HepG2 (cell line): ENCODE results near the gene ENDOD1. TPM values are rescaled to one million over a fixed set of nuclear protein-coding genes. Genes with fewer than 3 reads are reported as not detected.
A peak's percentile ranks its signal among the peaks of the same experiment; 100 is the strongest.

Source experiments
- CENPBD1 ChIP-seq: sonication (generic); formaldehyde crosslinking; IDR thresholded peaks from 2 replicates; pipeline ENCODE4 v1.8.0; 2022; ENCODE audit warnings: missing genetic modification reagents, low read depth, mild to moderate bottlenecking, borderline replicate concordance
- ELF1 ChIP-seq: sonication (generic); formaldehyde crosslinking; IDR thresholded peaks from 2 replicates; pipeline ENCODE4 v1.4.0; 2020; ENCODE audit warnings: missing genetic modification reagents
- FOXP4 ChIP-seq: sonication (generic); formaldehyde crosslinking; IDR thresholded peaks from 2 replicates; pipeline ENCODE4 v1.4.0; 2020; ENCODE audit warnings: missing genetic modification reagents
- HINFP ChIP-seq: sonication (generic); formaldehyde crosslinking; IDR thresholded peaks from 2 replicates; pipeline ENCODE4 v1.4.0; 2020; ENCODE audit warnings: low read depth, mild to moderate bottlenecking, missing genetic modification reagents
- IRF9 ChIP-seq: sonication (generic); formaldehyde crosslinking; IDR thresholded peaks from 2 replicates; pipeline ENCODE4 v1.8.0; 2022; ENCODE audit warnings: missing genetic modification reagents, mild to moderate bottlenecking, borderline replicate concordance
- MTF1 ChIP-seq: sonication (generic); formaldehyde crosslinking; IDR thresholded peaks from 2 replicates; pipeline ENCODE4 v1.5.0; 2020; ENCODE audit warnings: missing genetic modification reagents
- NRL ChIP-seq: sonication (generic); formaldehyde crosslinking; IDR thresholded peaks from 2 replicates; pipeline ENCODE4 v1.5.0; 2020; ENCODE audit warnings: missing genetic modification reagents, mild to moderate bottlenecking, moderate library complexity, borderline replicate concordance
- PRPF4 ChIP-seq: fragments of 200-400 bp; formaldehyde crosslinking; IDR thresholded peaks from 2 replicates; pipeline ENCODE4 v1.6.1; 2016; ENCODE audit warnings: low read length, low read depth; ENCODE audit not compliant: poor library complexity, severe bottlenecking
- SMAD1 ChIP-seq: sonication (generic); formaldehyde crosslinking; IDR thresholded peaks from 2 replicates; pipeline ENCODE4 v1.4.0; 2020; ENCODE audit warnings: missing genetic modification reagents, low read depth, mild to moderate bottlenecking, borderline replicate concordance
- SNAPC5 ChIP-seq: sonication (generic); formaldehyde crosslinking; IDR thresholded peaks from 2 replicates; pipeline ENCODE4 v1.8.1; 2023; ENCODE audit warnings: mild to moderate bottlenecking, missing genetic modification reagents, borderline replicate concordance
- SP2 ChIP-seq: sonication (generic); formaldehyde crosslinking; IDR thresholded peaks from 2 replicates; pipeline ENCODE4 v1.5.1; 2020; ENCODE audit warnings: mild to moderate bottlenecking, missing genetic modification reagents
- ZBTB7B ChIP-seq: sonication (generic); formaldehyde crosslinking; IDR thresholded peaks from 2 replicates; pipeline ENCODE4 v1.4.0; 2020; ENCODE audit warnings: missing genetic modification reagents
- ZNF136 ChIP-seq: sonication (generic); formaldehyde crosslinking; IDR thresholded peaks from 2 replicates; pipeline ENCODE4 v1.8.1; 2022; ENCODE audit warnings: low read depth, mild to moderate bottlenecking, moderate library complexity, missing genetic modification reagents
- ZNF232 ChIP-seq: sonication (generic); formaldehyde crosslinking; IDR thresholded peaks from 2 replicates; pipeline ENCODE4 v1.4.0; 2020; ENCODE audit warnings: missing genetic modification reagents, borderline replicate concordance
- ZNF274 ChIP-seq: sonication (generic); formaldehyde crosslinking; IDR thresholded peaks from 2 replicates; pipeline ENCODE4 v1.5.1; 2020; ENCODE audit warnings: mild to moderate bottlenecking, missing genetic modification reagents
- ZNF333 ChIP-seq: sonication (generic); formaldehyde crosslinking; IDR thresholded peaks from 2 replicates; pipeline ENCODE4 v1.4.0; 2020; ENCODE audit warnings: mild to moderate bottlenecking, missing genetic modification reagents, borderline replicate concordance
- ZNF44 ChIP-seq: sonication (generic); formaldehyde crosslinking; IDR thresholded peaks from 2 replicates; pipeline ENCODE4 v1.5.1; 2020; ENCODE audit warnings: mild to moderate bottlenecking, missing genetic modification reagents
- ZNF501 ChIP-seq: sonication (generic); formaldehyde crosslinking; IDR thresholded peaks from 2 replicates; pipeline ENCODE4 v1.5.1; 2020; ENCODE audit warnings: mild to moderate bottlenecking, moderate library complexity, missing genetic modification reagents
- ZNF746 ChIP-seq: sonication (generic); formaldehyde crosslinking; IDR thresholded peaks from 2 replicates; pipeline ENCODE4 v1.8.0; 2022; ENCODE audit warnings: mild to moderate bottlenecking, missing genetic modification reagents
- ZNF782 ChIP-seq: sonication (generic); formaldehyde crosslinking; IDR thresholded peaks from 2 replicates; pipeline ENCODE4 v1.4.0; 2020; ENCODE audit warnings: missing genetic modification reagents, mild to moderate bottlenecking, borderline replicate concordance
- ZNF879 ChIP-seq: sonication (generic); formaldehyde crosslinking; IDR thresholded peaks from 2 replicates; pipeline ENCODE4 v1.8.1; 2023; ENCODE audit warnings: missing genetic modification reagents
- polyA plus RNA-seq, 8 experiments: library from polyadenylated mRNA; depleted of rRNA in 3 of 8; stranded (reverse) in 7 of 8; unstranded in 1 of 8; fragments of >200 nt; fragmentation: Illumina TruSeq in 4 of 8; extraction: Trizol in 4 of 8; gene quantifications; 2 replicates each; pipeline versions ENCODE4 v1.2.1 to v1.2.3, GENCODE V29; 2011 to 2016; ENCODE audit warnings: low read depth in 4 of 8, missing spikeins in 1 of 8, mixed read lengths in 1 of 8; ENCODE audit not compliant: insufficient read depth in 1 of 8
- total RNA-seq, 5 experiments: library from RNA; depleted of rRNA; stranded (reverse); fragments of >200 nt; fragmentation: Illumina TruSeq; extraction: Trizol; gene quantifications; 2 replicates each; pipeline ENCODE4 v1.2.3, GENCODE V29; 2016; ENCODE audit warnings: low read depth in 1 of 5

Gene ENDOD1
- total and polyA plus RNA-seq, 2 of the 13 experiments (the other 11 are each of a cell fraction or from before 2014, with no cell fraction given) = 2.0 to 6.8 TPM

GRCh38 chr11:95067039-95067840 lies 22.4 kb upstream of the ENDOD1 start (continued):
- no peak for TF ChIP-seq SP2
- TF ChIP-seq CENPBD1 (CRISPR knock-in tag) = no peak
- TF ChIP-seq FOXP4 = no peak; the same call in 1 of the 2 replicates
- peak; percentile 57; the same call in 1 of the 2 replicates for TF ChIP-seq SMAD1 (CRISPR knock-in tag)
- no peak for TF ChIP-seq ZNF879 (CRISPR knock-in tag)
- 0 out of 2 replicates have a peak, but pooled peaks have one; percentile 24 for TF ChIP-seq ZNF333 (CRISPR knock-in tag)
- peak; percentile 41 for TF ChIP-seq ZNF274 (CRISPR knock-in tag)
- TF ChIP-seq HINFP (CRISPR knock-in tag) = 0 out of 2 replicates have a peak, but pooled peaks have one; percentile 52
- TF ChIP-seq ZBTB7B (CRISPR knock-in tag) = no peak
- TF ChIP-seq SNAPC5 (CRISPR knock-in tag) = no peak; the same call in 1 of the 2 replicates
- no peak; the same call in 1 of the 2 replicates for TF ChIP-seq IRF9 (CRISPR knock-in tag)
- TF ChIP-seq ELF1 (CRISPR knock-in tag) = peak; percentile 79
- TF ChIP-seq PRPF4 = no peak
- TF ChIP-seq NRL (CRISPR knock-in tag) = peak; percentile 18; the same call in 1 of the 2 replicates
- no peak for TF ChIP-seq ZNF746 (CRISPR knock-in tag)
- peak; percentile 69; the same call in 1 of the 2 replicates for TF ChIP-seq ZNF782 (CRISPR knock-in tag)
- TF ChIP-seq ZNF44 (CRISPR knock-in tag) = no peak
- TF ChIP-seq ZNF136 (CRISPR knock-in tag) = no peak
- TF ChIP-seq ZNF232 = peak; percentile 19; the same call in 1 of the 2 replicates
- TF ChIP-seq ZNF501 (CRISPR knock-in tag) = peak; percentile 64
- TF ChIP-seq MTF1 (CRISPR knock-in tag) = no peak; the same call in 1 of the 2 replicates
